Endothelial cell of umbilical vein (primary cell): Measurements from ENCODE around the gene SAMD1. TPM values are rescaled to one million over a fixed set of nuclear protein-coding genes. Genes with fewer than 3 reads are reported as not detected.

ENCODE experiments used
- BruUV-seq: library from RNA; stranded (reverse); fragments of 400-500 nt; replicated peaks from 2 replicates; lab custom pipeline; 2021; lab: Mats Ljungman, UMichigan
- CTCF ChIA-PET: fragments of 300-600, 350-600 bp; sonication (Branson Sonifier 250); formaldehyde crosslinking; loops from one replicate; lab custom pipeline; 2021; ENCODE audit warnings: antibody characterized with exemption, inconsistent platforms; lab: Charles Lee
- POLR2A ChIA-PET: fragments of 300-600, 350-600 bp; sonication (Branson Sonifier 250); formaldehyde crosslinking; loops from one replicate; lab custom pipeline; 2021; ENCODE audit warnings: antibody characterized with exemption, inconsistent platforms; lab: Charles Lee
- DNase-seq: peaks from one replicate; pipeline ENCODE4 v3.0.0-alpha.2; 2011; ENCODE audit warnings: low read depth, low spot score
- FAIRE-seq: peaks from 2 replicates; lab custom pipeline; 2011; peaks lifted over from hg19 to GRCh38; lab: Jason Lieb, UNC
- H2AFZ ChIP-seq: 2 replicates; pipeline ENCODE4 v1.6.0; 2012; ENCODE audit warnings: low read depth, low read length, control low read depth, inconsistent platforms
- H3K27ac ChIP-seq: 2 replicates; pipeline ENCODE4 v1.5.1; 2011; ENCODE audit warnings: low read depth, mild to moderate bottlenecking, control low read depth, low read length, moderate library complexity; ENCODE audit not compliant: insufficient read depth
- H3K27me3 ChIP-seq, 2 experiments: 2 replicates each; pipeline versions ENCODE4 v1.6.0 to v1.6.1; 2011; ENCODE audit warnings: low read length in 2 of 2, mixed read lengths in 1 of 2; ENCODE audit not compliant: control insufficient read depth in 2 of 2, insufficient read depth in 2 of 2
- H3K36me3 ChIP-seq, 2 experiments: 2 replicates in 1 of 2; 3 replicates in 1 of 2; pipeline ENCODE4 v1.5.1; 2011; ENCODE audit warnings: low read length in 2 of 2, mild to moderate bottlenecking in 1 of 2, moderate library complexity in 1 of 2; ENCODE audit not compliant: control insufficient read depth in 2 of 2, insufficient read depth in 2 of 2; ENCODE audit errors: extremely low read depth in 1 of 2
- H3K4me1 ChIP-seq: 3 replicates; pipeline ENCODE4 v1.5.1; 2011; ENCODE audit warnings: mild to moderate bottlenecking, low read length; ENCODE audit not compliant: control insufficient read depth, insufficient read depth; ENCODE audit errors: extremely low read depth
- H3K4me2 ChIP-seq: 2 replicates; pipeline ENCODE4 v1.6.1; 2011; ENCODE audit warnings: low read length, control low read depth, mixed read lengths; ENCODE audit not compliant: insufficient read depth
- H3K4me3 ChIP-seq, 3 experiments: fragments of 200-600 bp in 1 of 3; sonication (generic), shearing (Covaris generic) in 1 of 3; replicated peaks in 1 of 3; 2 replicates each; pipeline ENCODE4 v1.5.1; 2011 to 2016; ENCODE audit warnings: control low read depth in 3 of 3, low read length in 3 of 3, mild to moderate bottlenecking in 2 of 3, inconsistent platforms in 1 of 3, low read depth in 1 of 3, moderate library complexity in 1 of 3; ENCODE audit not compliant: insufficient read depth in 1 of 3
- H3K79me2 ChIP-seq: 2 replicates; pipeline ENCODE4 v1.6.0; 2012; ENCODE audit warnings: low read length, inconsistent platforms; ENCODE audit not compliant: control insufficient read depth, insufficient read depth
- H3K9ac ChIP-seq: replicated peaks from 2 replicates; pipeline ENCODE3; 2011; ENCODE audit warnings: low read length, control low read depth; ENCODE audit not compliant: insufficient read depth; ENCODE audit errors: extremely low read depth
- H3K9me1 ChIP-seq: replicated peaks from 3 replicates; pipeline ENCODE4 v1.6.0; 2011; ENCODE audit warnings: mild to moderate bottlenecking, low read length; ENCODE audit not compliant: control insufficient read depth, insufficient read depth; ENCODE audit errors: extremely low read depth
- H3K9me3 ChIP-seq: replicated peaks from 2 replicates; pipeline ENCODE4 v1.5.1; 2012; ENCODE audit warnings: low read length, inconsistent platforms; ENCODE audit not compliant: control insufficient read depth, insufficient read depth
- H4K20me1 ChIP-seq: replicated peaks from 2 replicates; pipeline ENCODE3; 2011; ENCODE audit warnings: mild to moderate bottlenecking, low read length; ENCODE audit not compliant: control insufficient read depth, insufficient read depth; ENCODE audit errors: extremely low read depth
- JUN ChIP-seq: IDR thresholded peaks from 2 replicates; pipeline ENCODE4 v1.6.1; 2011; ENCODE audit warnings: borderline replicate concordance, low read depth; ENCODE audit not compliant: insufficient read length, insufficient read depth
- MYC ChIP-seq: IDR thresholded peaks from one replicate; pipeline ENCODE4 v1.6.1; 2011; ENCODE audit warnings: mild to moderate bottlenecking, low read depth, low read length
- POLR2A ChIP-seq: IDR thresholded peaks from 2 replicates; pipeline ENCODE4 v1.6.1; 2012; ENCODE audit warnings: low read depth, mild to moderate bottlenecking, control low read depth, low read length
- dilution Hi-C: fragments of 300-500 bp; cut with MboI; formaldehyde crosslinking; loops from one replicate; pipeline ENCODE4 v1.15.0; 2019; ENCODE audit warnings: low sequenced_read_pairs; ENCODE audit not compliant: extremely low pct_ligation_motif_present
- intact Hi-C: fragments of 100-400 bp; cut with micrococcal nuclease; formaldehyde crosslinking; loops from one replicate; pipeline ENCODE4 v1.10.0; 2022
- polyA plus RNA-seq, 4 experiments: library from polyadenylated mRNA; depleted of rRNA in 3 of 4; stranded (reverse) in 3 of 4; unstranded in 1 of 4; fragments of >200 nt; gene quantifications; 2 replicates each; pipeline versions ENCODE4 v1.2.1 to v1.2.3, GENCODE V29; 2011 to 2012; ENCODE audit warnings: missing spikeins in 1 of 4
- total RNA-seq: library from RNA; stranded (reverse); gene quantifications from 2 replicates; pipeline ENCODE4 v1.2.3, GENCODE V29; 2021
- TF ChIP-seq, protein P1 (sequence below): IDR thresholded peaks from 2 replicates; pipeline ENCODE4 v1.6.1; 2011; ENCODE audit not compliant: insufficient read depth, insufficient read length
- TF ChIP-seq, protein P2 (sequence below), 2 donors: IDR thresholded peaks; 1 replicate in 1 of 2; 2 replicates in 1 of 2; pipeline ENCODE4 v1.5.1; 2011; ENCODE audit warnings: low read length in 2 of 2, mild to moderate bottlenecking in 2 of 2, moderate library complexity in 2 of 2, control low read depth in 1 of 2, inconsistent platforms in 1 of 2, low read depth in 1 of 2; ENCODE audit not compliant: insufficient read depth in 1 of 2; ENCODE audit errors: extremely low read depth in 1 of 2

The SAMD1 gene
- total and polyA plus RNA-seq, 2 donors (not counting 3 experiments of a cell fraction or from before 2014, with no cell fraction given), result 14.1 to 35.9 TPM

DNA sequence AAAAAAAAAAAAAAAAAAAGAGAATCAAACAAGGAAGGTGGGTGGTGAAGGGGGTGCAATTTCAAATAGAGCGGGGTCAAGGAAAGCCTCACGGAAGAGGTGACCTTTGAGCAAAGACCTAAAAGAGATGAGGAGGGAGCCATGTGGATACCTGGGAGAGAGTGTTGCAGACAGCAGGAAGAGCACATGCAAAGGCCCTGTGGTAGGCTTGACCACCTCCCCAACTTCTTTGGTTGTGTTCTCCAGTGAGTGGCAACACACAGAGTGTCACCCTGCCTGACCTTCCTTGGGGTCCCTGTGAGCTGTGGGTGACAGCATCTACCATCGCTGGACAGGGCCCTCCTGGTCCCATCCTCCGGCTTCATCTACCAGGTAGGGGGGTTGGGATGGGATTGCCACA, 40.0 kb downstream of the SAMD1 start:
- POLR2A ChIA-PET, result no interaction called here
- H3K4me2 ChIP-seq, result no peak overlapping the region
- no peaks in the 10 kb centered on the region for H3K9me1 ChIP-seq
- intact Hi-C loops (no loop called here), dilution Hi-C loops (no loop called here)
- DNase-seq (no peak), FAIRE-seq (no peak)
- H3K27ac ChIP-seq, result no peak overlapping the region
- CTCF ChIA-PET, result interaction anchor here (0.6 to 3.4 kb wide), 4 partner anchors 8 to 35 kb away, joined by 3 to 14 read pairs (median 10); partner anchors contain the start of gene IL27RA
- no peak overlapping the region for H3K9ac ChIP-seq
- H3K36me3 ChIP-seq, result no peaks in the 10 kb centered on the region
- H3K79me2 ChIP-seq, result no peaks in the 10 kb centered on the region
- TF ChIP-seq MYC (no peak), POLR2A (no peak), JUN (no peak)
- TF ChIP-seq, protein P1, sequence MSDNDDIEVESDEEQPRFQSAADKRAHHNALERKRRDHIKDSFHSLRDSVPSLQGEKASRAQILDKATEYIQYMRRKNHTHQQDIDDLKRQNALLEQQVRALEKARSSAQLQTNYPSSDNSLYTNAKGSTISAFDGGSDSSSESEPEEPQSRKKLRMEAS, result no peak
- TF ChIP-seq, protein P2, sequence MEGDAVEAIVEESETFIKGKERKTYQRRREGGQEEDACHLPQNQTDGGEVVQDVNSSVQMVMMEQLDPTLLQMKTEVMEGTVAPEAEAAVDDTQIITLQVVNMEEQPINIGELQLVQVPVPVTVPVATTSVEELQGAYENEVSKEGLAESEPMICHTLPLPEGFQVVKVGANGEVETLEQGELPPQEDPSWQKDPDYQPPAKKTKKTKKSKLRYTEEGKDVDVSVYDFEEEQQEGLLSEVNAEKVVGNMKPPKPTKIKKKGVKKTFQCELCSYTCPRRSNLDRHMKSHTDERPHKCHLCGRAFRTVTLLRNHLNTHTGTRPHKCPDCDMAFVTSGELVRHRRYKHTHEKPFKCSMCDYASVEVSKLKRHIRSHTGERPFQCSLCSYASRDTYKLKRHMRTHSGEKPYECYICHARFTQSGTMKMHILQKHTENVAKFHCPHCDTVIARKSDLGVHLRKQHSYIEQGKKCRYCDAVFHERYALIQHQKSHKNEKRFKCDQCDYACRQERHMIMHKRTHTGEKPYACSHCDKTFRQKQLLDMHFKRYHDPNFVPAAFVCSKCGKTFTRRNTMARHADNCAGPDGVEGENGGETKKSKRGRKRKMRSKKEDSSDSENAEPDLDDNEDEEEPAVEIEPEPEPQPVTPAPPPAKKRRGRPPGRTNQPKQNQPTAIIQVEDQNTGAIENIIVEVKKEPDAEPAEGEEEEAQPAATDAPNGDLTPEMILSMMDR (IDR thresholded peaks at IDR 0.05; ENCODE audit: extremely low read depth in 1 of 2, insufficient read depth in 1 of 2, low read depth in 1 of 2, low read length in 2 of 2), result no peak
- no peaks in the 10 kb centered on the region for H4K20me1 ChIP-seq
- no TSS peak for BruUV-seq
- no peaks in the 10 kb centered on the region for H3K9me3 ChIP-seq
- no peaks in the 10 kb centered on the region for H3K27me3 ChIP-seq
- no peaks in the 10 kb centered on the region for H3K4me1 ChIP-seq
- no peak overlapping the region for H3K4me3 ChIP-seq
- no peak overlapping the region for H2AFZ ChIP-seq
